Measurements from ENCODE around the gene NPAS2.

DNA sequence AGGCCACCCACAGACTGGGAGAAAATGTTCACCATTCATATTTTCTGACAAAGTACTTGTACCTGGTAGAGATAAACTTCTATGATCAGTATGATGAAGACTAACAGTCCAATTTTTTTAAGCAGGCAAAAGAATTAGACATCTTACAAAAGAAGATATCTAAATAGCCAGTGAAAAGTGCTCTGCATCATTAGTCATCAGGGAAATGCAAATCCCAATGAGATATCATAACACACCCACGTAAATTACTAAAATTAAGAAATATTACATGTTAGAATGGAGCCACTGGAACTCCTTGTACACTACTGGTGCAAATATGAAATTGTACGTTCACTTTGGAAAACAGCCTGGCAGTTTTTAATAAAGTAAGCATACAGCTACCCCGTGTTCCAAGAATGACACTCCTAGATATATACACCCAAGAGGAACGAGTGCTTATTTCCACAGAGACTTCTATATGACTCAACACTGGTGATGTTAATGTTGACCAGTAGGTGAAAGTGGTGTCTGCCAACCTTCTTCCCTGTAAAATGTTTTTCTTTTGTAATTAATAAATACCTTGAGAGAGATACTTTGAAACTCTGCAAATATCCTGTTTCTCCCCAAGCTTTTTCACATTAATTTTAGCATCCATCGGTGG lies 80.3 kb downstream of the NPAS2 start:
- TF ChIP-seq, protein P1, sequence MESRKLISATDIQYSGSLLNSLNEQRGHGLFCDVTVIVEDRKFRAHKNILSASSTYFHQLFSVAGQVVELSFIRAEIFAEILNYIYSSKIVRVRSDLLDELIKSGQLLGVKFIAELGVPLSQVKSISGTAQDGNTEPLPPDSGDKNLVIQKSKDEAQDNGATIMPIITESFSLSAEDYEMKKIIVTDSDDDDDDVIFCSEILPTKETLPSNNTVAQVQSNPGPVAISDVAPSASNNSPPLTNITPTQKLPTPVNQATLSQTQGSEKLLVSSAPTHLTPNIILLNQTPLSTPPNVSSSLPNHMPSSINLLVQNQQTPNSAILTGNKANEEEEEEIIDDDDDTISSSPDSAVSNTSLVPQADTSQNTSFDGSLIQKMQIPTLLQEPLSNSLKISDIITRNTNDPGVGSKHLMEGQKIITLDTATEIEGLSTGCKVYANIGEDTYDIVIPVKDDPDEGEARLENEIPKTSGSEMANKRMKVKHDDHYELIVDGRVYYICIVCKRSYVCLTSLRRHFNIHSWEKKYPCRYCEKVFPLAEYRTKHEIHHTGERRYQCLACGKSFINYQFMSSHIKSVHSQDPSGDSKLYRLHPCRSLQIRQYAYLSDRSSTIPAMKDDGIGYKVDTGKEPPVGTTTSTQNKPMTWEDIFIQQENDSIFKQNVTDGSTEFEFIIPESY (IDR thresholded peaks at IDR 0.05; ENCODE audit: extremely low read depth, insufficient replicate concordance, low read length): no peak
- TF ChIP-seq MAX (IDR thresholded peaks at IDR 0.05): no peak
- TF ChIP-seq CTCF (IDR thresholded peaks at IDR 0.05 in 2 of 3, conservative IDR thresholded peaks at IDR 0.05 in 1 of 3; ENCODE audit: borderline replicate concordance in 1 of 3, insufficient read depth in 1 of 3, low read depth in 2 of 3, low read length in 2 of 3): no peak
- TF ChIP-seq, protein P2, sequence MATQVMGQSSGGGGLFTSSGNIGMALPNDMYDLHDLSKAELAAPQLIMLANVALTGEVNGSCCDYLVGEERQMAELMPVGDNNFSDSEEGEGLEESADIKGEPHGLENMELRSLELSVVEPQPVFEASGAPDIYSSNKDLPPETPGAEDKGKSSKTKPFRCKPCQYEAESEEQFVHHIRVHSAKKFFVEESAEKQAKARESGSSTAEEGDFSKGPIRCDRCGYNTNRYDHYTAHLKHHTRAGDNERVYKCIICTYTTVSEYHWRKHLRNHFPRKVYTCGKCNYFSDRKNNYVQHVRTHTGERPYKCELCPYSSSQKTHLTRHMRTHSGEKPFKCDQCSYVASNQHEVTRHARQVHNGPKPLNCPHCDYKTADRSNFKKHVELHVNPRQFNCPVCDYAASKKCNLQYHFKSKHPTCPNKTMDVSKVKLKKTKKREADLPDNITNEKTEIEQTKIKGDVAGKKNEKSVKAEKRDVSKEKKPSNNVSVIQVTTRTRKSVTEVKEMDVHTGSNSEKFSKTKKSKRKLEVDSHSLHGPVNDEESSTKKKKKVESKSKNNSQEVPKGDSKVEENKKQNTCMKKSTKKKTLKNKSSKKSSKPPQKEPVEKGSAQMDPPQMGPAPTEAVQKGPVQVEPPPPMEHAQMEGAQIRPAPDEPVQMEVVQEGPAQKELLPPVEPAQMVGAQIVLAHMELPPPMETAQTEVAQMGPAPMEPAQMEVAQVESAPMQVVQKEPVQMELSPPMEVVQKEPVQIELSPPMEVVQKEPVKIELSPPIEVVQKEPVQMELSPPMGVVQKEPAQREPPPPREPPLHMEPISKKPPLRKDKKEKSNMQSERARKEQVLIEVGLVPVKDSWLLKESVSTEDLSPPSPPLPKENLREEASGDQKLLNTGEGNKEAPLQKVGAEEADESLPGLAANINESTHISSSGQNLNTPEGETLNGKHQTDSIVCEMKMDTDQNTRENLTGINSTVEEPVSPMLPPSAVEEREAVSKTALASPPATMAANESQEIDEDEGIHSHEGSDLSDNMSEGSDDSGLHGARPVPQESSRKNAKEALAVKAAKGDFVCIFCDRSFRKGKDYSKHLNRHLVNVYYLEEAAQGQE (IDR thresholded peaks at IDR 0.05; ENCODE audit: low read depth): no peak
- no peak for TF ChIP-seq EZH2phosphoT487 (IDR thresholded peaks at IDR 0.05; ENCODE audit: borderline replicate concordance)
- TF ChIP-seq POLR2AphosphoS5 (IDR thresholded peaks at IDR 0.05; ENCODE audit: low read depth, low read length): no peak
- TF ChIP-seq CEBPB (IDR thresholded peaks at IDR 0.05; ENCODE audit: low read depth): no peak
- TF ChIP-seq SP1 (IDR thresholded peaks at IDR 0.05; ENCODE audit: low read depth): no peak
- TF ChIP-seq POLR2A (IDR thresholded peaks at IDR 0.05; ENCODE audit: borderline replicate concordance, extremely low read depth, insufficient read depth, insufficient read length): no peak
- TF ChIP-seq EZH2 (IDR thresholded peaks at IDR 0.05): no peak
- no peak for TF ChIP-seq EGR1 (IDR thresholded peaks at IDR 0.05; ENCODE audit: low read depth)
- TF ChIP-seq ZFX (IDR thresholded peaks at IDR 0.05): no peak
- TF ChIP-seq TCF7L2 (IDR thresholded peaks at IDR 0.05; ENCODE audit: borderline replicate concordance, extremely low read depth, insufficient read depth, insufficient read length): no peak
- no peak for TF ChIP-seq RAD21 (IDR thresholded peaks at IDR 0.05; ENCODE audit: low read depth)

All from HCT116 (cell line).